HG02759 (cell line): ENCODE results near the gene ARID4B.
"Not testable (repeated sequence)": the region's sequence is repeated elsewhere in the genome, so short reads cannot be mapped to it uniquely, and the experiment has no call there.

Experiments used
- ATAC-seq: cut with Tn5 transposase; IDR thresholded peaks from one replicate; pipeline ENCODE4 v1.9.1; 2021; ENCODE audit warnings: mild to moderate bottlenecking, moderate library complexity; ENCODE audit not compliant: unreplicated experiment

ARID4B gene

GRCh38 chr1:235161685-235162327, 166.2 kb downstream of the ARID4B start:
- no peak for ATAC-seq

- ATAC-seq, result peak; percentile 96
Measured at GRCh38 chr1:235160957-235161684, 166.9 kb downstream of the ARID4B start, which contains the start of gene RBM34. Gene RBM34 (minus strand): TSS chr1:235161250. CDS start chr1:235161226, 24 bp downstream.

GRCh38 chr1:235160383-235160956, 167.5 kb downstream of the ARID4B start:
- ATAC-seq, result peak; percentile 43

GRCh38 chr1:235159930-235160329, 168.0 kb downstream of the ARID4B start:
- ATAC-seq, result not testable (repeated sequence)

- ATAC-seq, result not testable (repeated sequence)
Measured at GRCh38 chr1:235159284-235159683, 168.7 kb downstream of the ARID4B start.

GRCh38 chr1:235158680-235159079, 169.3 kb downstream of the ARID4B start:
- no peak for ATAC-seq

GRCh38 chr1:235157150-235157549, 170.8 kb downstream of the ARID4B start:
- no peak for ATAC-seq

- no peak for ATAC-seq
Measured at GRCh38 chr1:235156740-235157139, 171.2 kb downstream of the ARID4B start.

GRCh38 chr1:235156265-235156664, 171.7 kb downstream of the ARID4B start:
- ATAC-seq, result no peak

GRCh38 chr1:235152235-235152634, 175.7 kb downstream of the ARID4B start:
- ATAC-seq, result no peak

- ATAC-seq, result no peak
Measured at GRCh38 chr1:235151033-235151432, 176.9 kb downstream of the ARID4B start.

- ATAC-seq, result no peak
Measured at GRCh38 chr1:235149824-235150223, 178.2 kb downstream of the ARID4B start.

GRCh38 chr1:235147269-235147668, 180.7 kb downstream of the ARID4B start:
- no peak for ATAC-seq

GRCh38 chr1:235145639-235146038, 182.3 kb downstream of the ARID4B start:
- ATAC-seq, result no peak

- ATAC-seq, result no peak
Measured at GRCh38 chr1:235142991-235143390, 185.0 kb downstream of the ARID4B start.

- no peak for ATAC-seq
Measured at GRCh38 chr1:235139315-235139714, 188.7 kb downstream of the ARID4B start.

GRCh38 chr1:235138821-235139220, 189.2 kb downstream of the ARID4B start:
- no peak for ATAC-seq

- ATAC-seq, result no peak
Measured at GRCh38 chr1:235136111-235136510, 191.9 kb downstream of the ARID4B start.

GRCh38 chr1:235134171-235134570, 193.8 kb downstream of the ARID4B start:
- ATAC-seq, result no peak

- ATAC-seq, result no peak
Measured at GRCh38 chr1:235133086-235133485, 194.9 kb downstream of the ARID4B start.

- no peak for ATAC-seq
Measured at GRCh38 chr1:235131961-235132360, 196.0 kb downstream of the ARID4B start.

- ATAC-seq, result no peak
Measured at GRCh38 chr1:235130766-235131270, 197.2 kb downstream of the ARID4B start.
